NCI-H1105 treated with DMSO at 0.1 percent for 48 hours (cell line): ENCODE results near the gene SLC6A11.

Experiments used
- DNase-seq: peaks from one replicate; lab custom pipeline; 2025; lab: John Stamatoyannopoulos, UW

Gene SLC6A11

DNA sequence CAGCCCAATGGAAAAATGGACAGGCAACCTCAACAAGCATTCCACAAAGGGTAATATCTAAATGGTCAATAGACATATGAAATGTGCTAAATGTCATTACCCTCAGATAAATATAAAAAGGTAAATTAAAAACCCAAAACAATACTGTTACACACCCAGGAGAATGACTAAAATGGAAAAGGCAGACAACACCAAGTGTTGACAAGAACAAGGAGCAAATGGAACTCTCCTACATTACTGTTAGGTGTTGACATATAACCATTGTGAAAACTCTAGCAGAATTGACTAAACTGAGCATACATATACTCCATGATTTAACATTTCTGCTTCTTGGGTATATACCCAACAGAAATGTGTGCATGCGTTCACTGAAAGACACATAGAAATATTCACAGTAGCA lies 25.3 kb upstream of the SLC6A11 start:
- no peak for DNase-seq

DNA sequence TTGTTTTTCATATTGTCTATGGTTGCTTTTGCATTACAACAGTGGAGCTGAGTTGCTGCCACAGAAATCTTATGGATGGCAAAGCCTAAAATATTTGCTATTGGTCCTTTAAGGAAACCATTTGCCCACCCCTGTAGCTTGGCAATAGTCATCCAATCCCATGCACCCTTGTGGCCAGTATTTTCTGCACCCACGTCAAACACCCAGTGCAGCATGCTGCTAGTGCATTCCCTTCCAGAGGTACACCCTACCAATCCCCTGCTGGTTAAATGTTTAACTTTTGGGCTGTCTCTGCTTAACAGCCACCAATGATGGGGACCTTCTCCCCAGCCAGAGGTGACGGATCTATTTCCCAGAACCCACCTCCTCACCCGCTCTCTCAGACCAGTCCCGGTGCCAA lies 23.8 kb upstream of the SLC6A11 start:
- no peak for DNase-seq

DNA sequence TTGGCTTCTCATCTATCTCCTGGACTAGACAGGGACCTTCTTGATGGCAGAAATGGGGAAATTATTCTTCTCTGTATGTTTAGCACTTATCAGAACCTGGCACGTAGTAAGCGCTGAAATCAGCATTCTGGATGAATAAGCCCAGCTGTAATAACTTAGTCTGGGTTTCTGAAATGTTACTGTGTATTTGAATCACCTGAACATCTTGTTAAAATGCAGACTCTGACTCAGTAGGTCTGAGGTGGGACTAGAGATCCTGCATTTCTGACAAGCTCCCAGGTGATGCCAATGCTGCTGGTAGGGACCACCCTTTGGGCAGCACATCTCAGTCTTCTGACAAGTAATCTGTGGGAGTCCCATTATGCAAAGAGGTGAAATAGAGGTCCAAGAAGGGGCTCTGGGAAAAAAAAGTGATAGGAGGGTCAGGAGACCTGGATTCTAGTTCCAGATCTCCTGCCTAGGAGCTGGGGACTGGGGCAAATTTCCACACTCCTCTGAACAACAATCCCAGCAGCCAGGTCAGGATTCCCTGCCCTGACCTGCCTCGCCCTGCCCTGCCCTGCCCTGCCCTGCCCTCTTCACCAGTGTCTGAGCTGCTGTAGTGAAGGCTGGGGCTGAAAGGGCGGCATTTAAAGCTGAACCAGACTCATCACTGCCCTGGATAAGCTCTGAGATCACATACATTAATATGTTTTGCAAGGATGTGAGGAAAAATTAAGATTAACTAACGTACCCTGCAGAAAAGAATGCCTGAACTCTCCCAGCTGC lies 17.2 kb upstream of the SLC6A11 start:
- DNase-seq, result no peak

DNA sequence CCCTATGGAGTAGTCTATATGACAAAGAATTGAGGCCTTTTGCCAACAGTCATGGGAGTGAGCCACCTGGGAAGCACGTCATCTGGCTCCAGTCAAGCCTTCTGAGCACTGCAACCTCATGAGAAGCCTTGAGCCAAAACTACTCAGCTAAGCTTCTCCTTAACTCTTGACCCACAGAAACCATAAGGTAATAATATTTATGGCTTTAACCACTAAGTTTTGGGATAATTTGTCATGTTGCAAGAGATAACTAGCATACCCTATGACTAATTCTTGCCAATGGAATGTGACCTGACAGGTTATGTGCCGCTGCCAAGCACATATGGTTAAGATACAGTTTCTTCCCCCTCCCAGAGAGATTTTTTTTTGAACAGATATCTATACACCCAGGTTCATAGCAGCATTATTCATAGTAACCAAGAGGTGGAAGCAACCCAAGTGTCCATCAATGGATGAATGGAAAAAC lies 11.8 kb upstream of the SLC6A11 start:
- DNase-seq, result no peak

DNA sequence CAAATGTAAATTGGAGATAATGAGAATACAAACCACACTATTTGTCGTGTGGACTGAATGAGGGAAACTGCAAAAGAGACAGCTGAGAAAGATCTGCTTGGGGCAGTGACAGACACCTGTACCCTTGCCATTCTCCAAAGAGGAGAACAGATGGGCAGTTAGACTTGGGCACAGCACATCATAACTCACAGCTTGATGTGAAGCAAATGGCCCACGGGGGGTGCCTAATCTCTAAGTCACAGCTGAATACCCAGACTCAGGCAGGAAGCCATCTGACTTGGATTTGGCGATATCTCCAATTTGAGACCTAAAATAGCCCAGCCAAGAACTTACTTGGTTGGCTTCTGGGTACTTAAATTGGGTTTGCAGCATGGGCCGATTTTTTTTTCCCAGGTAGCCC lies 10.0 kb upstream of the SLC6A11 start:
- no peak for DNase-seq

DNA sequence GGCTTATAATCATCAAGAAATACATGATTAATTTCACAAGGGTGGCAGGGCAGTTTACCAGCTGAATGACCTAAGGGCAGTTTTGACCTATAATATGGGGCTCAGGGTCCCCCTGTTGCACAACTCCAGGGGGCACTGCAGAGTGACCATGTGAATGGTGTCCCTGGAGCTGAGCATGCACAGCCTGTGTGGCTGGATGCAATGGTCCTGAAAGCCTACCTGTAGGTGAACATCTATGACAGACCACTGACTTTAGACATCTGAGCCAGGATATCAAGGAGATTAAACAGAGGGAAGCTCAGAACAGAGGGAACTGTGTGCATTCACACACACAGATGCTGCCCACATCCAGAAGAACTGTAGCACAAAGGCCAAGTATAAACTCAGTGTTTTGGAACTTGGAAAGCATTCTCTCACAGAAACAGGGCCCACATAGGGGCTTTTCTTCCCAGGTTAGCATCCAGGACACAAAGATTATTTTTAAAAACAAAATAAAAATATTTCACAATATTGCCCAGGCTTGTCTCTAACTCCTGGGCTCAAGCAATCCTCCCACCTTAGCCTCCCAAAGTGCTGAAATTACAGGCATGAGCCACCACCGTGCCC lies 7.8 kb upstream of the SLC6A11 start:
- no peak for DNase-seq

DNA sequence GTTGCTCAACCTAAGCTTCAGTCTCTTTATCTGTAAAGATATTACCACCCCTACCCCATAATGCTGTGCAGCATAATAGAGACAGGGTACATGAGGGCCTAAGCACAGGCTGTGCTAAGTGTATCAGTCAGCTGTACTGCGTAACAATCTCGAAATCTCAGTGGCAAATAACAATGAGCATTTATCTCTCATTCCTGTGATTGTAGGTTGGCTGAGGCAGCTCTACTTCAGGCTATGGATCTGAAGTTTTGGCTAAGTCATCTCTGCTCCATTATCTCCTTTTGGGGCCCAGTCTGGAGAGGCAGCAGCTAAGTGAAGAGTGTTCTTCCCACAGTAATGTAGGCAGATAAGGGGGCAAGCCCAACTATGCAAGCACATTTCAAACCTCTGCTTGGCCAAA lies 7.1 kb upstream of the SLC6A11 start:
- DNase-seq, result no peak

DNA sequence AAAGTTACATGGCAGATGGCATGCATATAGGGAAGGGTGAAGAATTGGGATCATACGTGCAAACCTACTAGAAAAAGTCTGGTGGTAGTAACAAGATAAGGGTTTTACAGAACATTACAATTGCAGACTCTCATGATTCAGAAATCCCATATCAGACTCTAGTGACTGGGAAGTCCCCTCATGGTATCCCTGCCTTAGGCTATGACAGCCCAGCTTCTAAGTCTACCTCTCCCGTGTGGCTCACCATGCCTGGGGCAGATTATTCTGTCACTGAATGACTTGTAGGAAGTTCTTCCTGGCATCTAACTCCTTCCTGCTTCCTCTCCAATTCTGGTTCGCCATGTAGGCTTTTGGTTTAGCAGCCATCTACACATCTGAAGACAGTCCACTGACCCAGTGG lies 5.7 kb upstream of the SLC6A11 start:
- DNase-seq, result no peak

DNA sequence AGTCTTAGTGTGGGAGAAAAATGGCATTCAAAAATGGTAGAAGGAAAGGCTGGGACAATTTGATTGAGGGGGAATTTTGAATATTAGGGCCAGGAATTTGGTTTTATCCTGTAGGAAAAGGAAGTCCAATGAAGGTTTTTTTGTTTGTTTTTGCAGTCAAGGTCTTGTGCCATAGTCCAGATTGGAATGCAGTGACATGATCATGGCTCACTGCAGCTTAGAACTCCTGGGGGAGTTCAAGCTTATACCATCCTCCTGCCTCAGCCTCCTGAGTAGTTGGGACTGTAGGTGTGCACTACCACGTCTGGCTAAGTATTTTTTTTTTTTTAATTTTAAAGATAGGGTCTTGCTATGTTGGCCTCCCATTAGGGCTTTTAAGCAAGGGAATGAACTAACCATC lies 2.6 kb upstream of the SLC6A11 start:
- no peak for DNase-seq

DNA sequence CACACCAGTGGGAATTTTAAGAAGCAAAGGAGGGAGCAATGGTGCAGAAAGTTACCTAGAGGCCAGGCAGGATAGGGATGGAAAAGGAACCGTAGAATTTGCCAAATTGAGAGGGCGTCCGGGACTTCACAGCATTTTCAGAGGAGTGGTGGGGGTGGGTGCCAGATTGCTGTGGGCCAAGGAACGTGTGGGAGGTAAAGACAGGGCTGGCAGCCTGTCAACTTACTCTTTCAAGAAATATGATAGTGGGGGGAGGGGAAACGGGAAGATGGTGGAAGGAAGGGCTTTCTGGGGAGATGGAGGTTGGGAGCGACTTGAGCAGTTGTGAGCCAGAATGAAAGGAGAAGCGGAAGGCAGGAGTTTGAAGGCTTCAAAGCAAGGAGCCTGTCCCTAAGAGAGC lies 1.4 kb upstream of the SLC6A11 start:
- DNase-seq, result no peak

DNA sequence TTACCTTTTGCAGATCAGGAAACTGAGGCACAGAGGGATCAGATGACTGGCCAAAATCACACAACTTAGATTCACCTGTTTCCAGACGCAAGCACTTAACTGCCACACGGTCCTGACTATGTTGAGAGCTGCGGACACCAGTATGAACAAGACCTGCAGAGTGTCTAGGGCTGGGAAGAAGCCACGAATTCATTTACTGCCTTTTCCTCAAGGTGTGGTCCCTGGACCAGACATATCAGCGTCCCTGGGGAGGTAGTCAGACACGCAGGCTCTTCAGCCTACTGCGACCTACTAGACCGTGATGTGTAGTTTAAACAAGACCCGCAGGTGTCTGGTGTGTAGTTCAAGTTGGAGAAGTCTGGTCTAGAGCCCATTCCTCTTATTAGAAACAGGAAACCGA lies 541 bp upstream of the SLC6A11 start:
- DNase-seq, result no peak

DNA sequence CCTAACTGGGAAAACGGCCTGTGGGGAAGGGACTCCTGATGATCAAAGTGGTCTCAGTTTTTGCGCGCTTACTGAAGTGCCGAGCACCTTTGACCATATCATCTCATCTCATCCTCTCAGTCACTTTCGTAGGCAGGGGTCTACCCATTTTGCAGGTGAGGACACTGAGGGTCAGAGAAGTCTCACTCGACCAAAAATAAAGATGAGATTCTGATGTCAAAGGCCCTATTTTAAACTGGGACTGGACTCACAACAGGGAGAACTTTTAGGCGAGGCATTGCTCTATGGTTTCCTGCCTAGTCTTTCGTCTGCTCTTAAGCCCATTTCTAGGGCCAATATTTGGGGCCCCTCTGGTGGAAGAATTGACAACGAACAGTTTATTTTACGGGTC lies 830 bp downstream of the SLC6A11 start:
- no peak for DNase-seq

DNA sequence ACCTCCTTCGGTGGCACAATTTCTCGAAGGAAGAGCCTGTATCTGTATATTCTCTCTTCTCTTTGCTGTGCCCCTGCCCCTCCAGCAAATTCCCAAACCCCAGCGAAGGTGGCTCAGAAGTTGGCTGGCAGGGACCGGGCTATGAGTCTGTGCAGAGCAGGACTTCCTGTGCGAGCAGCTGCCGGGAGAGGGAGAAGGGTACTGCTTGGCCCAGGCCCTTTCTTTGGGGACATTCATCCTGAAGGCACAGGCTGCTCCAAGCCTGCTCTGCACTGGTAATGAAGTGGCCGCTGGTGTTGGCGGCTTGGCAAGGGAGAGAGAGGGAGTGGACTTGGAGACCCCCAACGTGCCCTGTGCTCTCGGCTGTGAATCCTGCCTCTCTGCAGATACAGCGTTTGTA lies 1.5 kb downstream of the SLC6A11 start:
- no peak for DNase-seq

DNA sequence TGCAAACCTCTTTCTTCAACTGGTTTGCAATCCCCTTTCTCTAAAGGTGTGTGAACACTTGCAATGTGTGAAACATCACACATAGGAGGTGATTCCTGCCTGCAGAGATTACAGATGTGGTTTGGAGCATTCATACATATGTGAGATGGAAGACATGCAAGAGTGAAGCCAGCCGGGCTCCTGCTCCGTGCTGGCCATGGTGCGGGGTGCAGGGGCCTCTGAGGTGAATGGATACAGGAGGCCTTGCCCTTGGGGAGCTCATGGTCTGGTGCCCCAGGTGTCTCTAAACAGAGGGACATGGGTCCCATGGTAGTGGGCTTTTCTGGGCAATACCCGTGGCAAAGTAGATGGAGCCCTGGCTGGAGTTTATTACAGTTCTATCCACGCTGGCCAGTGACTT lies 6.0 kb downstream of the SLC6A11 start:
- DNase-seq, result no peak

DNA sequence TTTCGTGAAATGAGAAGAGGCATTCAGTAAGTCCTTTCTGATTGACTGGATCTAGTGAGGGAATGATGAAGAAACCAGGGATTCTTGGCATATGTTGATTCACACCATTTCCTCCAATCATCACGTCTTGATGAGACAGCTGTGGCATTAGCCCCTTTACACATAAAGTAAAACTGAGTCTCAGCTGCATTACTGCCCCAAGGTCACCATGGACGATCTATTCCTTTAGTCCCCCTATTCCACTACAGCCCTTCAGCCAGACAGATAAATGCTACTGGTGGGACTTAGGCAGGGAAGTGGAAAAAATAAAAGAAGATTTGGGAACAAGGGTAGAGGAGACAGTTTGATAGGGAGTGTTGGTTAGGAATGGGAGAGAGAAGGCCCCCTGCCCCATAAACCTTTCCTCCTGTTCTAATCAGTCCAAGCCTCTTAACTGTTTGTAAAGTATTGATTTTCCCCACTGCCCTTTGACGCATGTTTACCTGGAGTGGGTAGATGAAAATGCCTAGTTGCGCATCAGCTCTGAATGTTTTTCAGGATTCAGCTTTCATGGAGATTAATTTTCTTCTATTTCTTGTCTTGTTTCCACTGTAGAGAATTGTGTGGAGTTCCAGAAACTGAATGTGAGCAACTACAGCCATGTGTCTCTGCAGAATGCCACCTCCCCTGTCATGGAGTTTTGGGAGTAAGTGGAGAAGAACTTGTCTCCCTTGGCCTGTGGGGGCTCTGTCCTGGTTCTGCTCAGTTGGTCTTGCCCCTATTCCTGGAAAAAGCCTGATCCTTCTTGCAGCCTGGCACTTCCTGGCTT lies 6.9 kb downstream of the SLC6A11 start:
- DNase-seq, result no peak

DNA sequence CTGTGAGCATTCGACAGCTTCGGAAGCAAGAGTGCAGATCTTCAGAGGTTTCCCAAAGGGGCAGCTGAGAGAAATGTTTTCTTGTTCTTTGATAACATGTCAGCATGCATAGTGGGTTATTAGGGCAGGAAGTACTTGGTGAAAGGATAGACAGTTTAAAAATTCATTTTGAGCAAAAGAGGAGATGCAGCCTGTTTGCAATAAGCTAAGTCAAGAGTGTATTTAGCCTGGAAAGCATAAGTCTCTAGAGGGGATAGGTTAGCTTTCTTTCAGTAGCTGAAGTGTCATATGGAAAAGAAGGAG lies 7.4 kb downstream of the SLC6A11 start:
- DNase-seq, result no peak

DNA sequence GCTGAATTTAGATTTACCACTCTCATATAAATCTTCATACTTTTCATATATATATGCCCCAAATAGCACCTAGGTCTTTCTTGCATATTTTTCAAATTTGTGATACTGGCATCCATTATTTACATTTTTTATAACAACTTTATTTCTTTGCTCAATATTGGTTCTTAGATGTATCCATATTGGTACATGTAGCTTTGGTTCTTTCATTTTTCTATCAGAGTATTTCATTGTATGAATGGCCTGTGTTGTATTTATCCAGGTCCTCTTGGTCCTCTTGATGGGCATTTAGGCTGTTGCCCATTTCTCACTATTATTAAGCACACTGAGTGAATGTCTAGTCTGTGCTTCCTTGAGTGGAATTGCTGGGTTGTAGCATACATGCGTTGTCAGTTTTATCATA lies 8.4 kb downstream of the SLC6A11 start:
- DNase-seq, result no peak

DNA sequence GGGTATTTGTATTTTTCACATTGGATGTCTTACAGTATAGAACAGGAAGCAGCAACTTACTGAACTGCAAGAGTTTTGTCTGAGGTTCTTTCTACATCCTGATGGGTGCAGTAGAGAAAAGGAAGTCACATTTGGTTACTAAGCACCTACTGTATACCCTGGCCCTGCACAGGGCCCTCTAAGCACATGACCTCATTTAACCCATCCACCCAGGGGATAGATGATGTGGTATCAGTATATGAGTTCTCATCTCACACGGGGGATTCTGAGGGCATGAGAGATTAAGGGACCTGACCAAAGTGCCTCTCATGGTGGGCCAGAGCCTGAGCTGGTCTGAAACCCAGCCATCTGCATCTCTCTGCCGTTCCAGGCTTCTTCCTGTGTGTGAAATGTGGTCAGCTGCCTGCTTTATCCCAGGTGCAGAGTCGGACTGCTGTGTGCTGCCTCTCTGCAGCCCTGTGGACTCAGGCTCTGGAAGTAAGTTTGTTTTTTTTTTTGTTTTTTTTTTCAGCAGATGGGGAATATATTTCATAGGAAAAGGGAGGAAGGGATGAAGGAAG lies 17.9 kb downstream of the SLC6A11 start:
- no peak for DNase-seq

DNA sequence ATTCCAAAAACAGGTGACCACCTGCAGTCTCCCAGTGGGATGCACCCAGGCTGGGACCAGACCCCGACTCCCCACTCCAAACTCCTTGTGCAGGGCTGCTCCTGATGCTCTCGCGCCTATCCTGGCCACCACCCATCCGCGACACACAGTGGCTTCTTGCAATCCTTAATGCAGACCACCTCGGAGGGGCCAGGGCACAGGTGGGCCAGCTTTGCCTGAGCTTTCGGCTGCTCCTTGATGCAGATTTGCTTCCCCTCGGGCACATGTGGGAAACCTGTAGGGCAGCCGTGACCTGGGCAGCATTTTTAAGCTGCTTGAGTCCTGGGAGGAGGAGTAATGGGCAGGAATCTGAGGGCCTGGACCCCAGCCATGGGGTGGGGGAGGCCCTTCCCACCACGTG lies 18.9 kb downstream of the SLC6A11 start:
- no peak for DNase-seq

DNA sequence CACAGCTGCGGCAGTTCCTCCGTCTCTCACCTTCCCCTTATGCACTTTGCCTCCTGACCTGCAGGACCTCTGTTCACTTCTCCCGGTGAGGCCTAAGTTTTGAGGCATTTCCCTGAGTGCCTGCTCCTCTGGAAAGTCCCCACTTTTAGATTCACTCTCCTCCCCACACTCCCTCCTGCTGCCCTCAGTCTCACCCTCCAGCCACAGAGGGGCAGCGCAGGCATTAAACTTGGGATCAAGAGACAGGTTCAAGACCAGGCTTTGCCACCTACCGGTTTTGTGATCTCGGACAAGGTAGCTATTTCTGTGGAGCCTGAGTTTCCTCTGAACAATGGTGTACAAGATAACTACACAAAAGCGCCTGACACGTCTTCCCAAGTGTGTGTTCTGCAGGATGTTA lies 19.4 kb downstream of the SLC6A11 start:
- no peak for DNase-seq

DNA sequence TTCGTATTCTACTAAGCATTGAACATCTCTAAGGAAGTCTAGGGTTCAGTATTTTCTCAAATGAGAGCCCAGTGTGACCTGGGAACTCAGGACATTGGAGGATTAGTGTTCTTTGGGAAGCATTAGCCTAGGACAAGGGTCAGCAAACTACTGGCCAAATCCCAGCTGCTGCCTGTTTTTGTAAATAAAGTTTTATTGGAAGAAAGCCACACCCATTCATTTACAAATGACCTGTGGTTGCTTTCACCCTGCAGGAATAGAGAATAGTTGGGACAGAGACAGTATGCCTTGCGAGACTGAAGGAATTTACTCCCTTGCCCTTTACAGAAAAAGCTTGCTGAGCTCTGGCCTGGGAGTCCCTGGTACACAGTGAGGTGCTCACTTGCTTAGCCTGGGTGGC lies 20.6 kb downstream of the SLC6A11 start:
- DNase-seq, result no peak

DNA sequence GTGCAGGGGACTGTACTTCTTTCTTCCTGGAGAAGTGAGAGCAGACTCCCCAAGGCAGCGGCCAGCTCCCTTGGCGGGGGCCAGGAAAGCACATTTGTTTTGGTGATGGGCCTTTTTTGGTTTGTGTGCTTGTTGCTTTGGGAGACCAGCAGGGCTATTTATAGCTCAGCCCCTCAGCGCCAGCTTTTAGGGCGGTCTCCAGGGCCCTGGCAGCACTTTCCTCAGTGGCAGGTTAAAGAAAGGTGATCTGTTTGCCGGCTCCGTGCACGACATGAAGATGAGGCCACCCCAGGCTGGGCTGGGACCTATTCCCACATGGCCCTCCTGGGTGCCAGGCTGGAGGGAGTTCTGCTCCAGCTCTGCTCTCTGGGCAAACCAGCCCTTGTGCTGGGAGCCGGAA lies 21.8 kb downstream of the SLC6A11 start:
- DNase-seq, result no peak

DNA sequence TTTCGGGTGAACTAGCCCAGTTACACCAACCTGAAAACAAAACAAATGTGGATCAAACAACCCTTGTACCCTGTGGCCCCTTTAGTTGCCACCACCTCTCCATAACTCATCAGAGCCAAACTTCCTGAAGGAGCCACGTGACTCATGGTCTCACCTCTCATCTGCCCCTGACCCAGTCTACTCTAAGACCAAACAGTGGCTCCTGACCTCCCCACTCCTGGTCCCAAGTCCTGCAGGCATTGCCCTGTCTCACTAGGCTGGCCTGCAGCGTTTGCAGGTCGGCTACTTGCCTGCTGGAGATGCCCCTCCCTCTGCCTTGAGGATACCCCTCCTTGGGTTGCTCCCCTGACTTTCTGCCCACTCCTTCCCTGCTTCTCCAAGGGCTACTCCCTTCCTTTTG lies 23.1 kb downstream of the SLC6A11 start:
- DNase-seq, result no peak
